Hematopoietic multipotent progenitor cell treated with erythropoietin and hydrocortisone succinate and interleukin-3 and kit ligand, for 17 days (in vitro differentiated cells): Measurements from ENCODE around the gene YAP1.
"Not testable (repeated sequence)": the region's sequence is repeated elsewhere in the genome, so short reads cannot be mapped to it uniquely, and the experiment has no call there.

Source experiments
- DNase-seq: peaks from one replicate; pipeline ENCODE4 v3.0.0-alpha.2; 2015; ENCODE audit warnings: low spot score

YAP1 gene

DNA sequence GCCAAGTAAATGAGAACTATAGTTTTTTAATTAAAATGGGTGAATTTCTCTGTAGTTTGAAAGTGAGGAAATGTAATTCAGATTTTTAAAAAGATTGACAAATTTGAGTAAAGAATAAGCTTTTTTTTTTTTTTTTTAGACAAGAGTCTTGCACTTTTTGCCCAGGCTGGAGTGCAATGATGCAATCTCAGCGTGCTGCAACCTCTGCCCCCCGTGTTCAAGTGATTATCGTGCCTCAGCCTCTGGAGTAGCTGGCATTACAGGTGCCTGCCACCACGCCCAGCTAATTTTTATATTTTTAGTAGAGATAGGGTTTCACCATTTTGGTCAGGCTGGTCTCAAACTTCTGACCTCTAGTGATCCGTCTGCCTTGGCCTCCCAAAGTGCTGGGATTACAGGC is 90.1 kb downstream of the YAP1 start:
- DNase-seq = not testable (repeated sequence)

- DNase-seq = no peak
These were observed 91.5 kb downstream of the YAP1 start for GRCh38 chr11:102201776-102202175.

GRCh38 chr11:102202972-102203371 is 92.7 kb downstream of the YAP1 start:
- no peak for DNase-seq

DNA sequence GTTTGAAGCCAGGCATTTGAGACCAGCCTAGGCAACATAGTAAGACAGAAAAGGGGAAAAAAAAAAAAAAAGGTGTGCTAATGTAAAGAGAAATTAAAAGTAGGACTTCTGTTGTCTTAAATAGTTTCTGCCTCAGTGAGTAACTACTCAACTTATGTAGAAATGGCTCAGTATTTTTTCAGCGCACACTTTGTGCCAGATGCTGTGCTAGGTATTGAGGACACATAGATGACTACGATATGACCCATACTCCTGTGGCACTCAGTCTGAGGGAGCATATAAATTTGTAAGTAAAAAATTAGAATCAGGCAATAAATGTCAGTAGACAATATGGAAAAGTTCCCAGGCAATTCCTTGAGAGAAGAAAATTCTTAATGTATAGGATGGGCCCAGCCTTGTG is 93.9 kb downstream of the YAP1 start:
- no peak for DNase-seq

- no peak for DNase-seq
These were observed 95.6 kb downstream of the YAP1 start for GRCh38 chr11:102205805-102206204.

GRCh38 chr11:102208835-102209234 is 98.6 kb downstream of the YAP1 start:
- DNase-seq = no peak

GRCh38 chr11:102214623-102215022 is 104.4 kb downstream of the YAP1 start:
- DNase-seq = no peak

- no peak for DNase-seq
These were observed 106.3 kb downstream of the YAP1 start for GRCh38 chr11:102216433-102217075.

- DNase-seq = peak; percentile 8
These were observed 110.7 kb downstream of the YAP1 start for GRCh38 chr11:102220728-102221467.

DNA sequence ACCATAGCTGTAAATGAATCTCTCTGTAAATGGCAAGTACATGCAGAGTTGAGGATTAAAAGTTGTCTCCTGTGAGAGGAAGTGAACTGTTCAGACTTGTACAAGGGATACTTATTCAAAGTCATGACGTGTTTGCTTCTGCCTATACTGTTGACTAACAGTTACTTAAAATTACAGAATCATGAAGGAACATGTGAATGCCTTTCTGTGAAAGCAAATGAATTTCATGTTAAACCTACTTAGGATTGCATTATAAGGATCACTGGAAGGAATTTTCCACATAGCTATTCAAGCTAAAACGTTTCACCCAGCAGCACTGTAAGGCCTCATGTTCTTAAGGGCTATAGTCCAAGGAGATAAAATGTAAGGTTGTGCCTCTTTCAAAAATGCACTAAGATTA is 113.6 kb downstream of the YAP1 start:
- no peak for DNase-seq

- DNase-seq = no peak
These were observed 115.7 kb downstream of the YAP1 start for GRCh38 chr11:102225689-102226568.

DNA sequence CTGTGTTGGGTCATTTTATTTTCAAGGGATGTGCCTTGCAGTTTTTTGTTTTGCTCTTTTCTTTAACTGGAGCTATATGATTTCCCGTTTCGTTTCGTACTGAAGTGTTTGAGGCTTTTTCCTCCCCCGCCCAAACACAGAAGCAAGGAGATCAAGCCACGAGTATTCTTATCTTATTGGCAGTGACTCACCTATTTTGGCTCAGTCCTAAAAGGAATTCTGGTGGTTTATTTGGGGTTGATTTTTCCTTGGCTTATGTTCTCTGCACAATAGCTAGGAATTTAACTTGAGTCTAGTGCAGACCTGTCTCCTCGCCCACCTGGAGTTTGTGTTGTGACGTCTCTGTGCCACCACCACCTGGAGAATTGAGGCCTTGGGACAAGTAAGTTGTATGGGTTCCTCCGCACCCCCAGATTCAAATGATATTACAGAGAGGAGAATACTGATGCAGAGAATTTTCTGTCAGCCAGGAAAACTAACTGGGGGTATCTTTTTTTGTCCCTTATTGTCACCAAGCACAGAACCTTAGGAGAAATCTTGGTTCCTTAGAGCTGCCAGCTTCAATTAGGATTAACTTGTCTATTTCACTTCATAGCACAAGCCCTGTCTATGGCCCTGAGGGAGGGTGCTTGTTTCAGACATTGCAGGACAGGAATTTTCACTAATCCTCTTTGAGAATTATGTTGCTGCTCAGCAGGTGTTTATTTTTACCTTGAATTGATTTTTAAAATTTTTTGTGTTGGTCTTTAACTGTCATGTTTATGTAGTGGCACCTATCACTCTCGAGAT is 116.6 kb downstream of the YAP1 start:
- DNase-seq = no peak

- no peak for DNase-seq
These were observed 119.4 kb downstream of the YAP1 start for GRCh38 chr11:102229510-102230123.

GRCh38 chr11:102230186-102230585 is 119.9 kb downstream of the YAP1 start:
- no peak for DNase-seq

DNA sequence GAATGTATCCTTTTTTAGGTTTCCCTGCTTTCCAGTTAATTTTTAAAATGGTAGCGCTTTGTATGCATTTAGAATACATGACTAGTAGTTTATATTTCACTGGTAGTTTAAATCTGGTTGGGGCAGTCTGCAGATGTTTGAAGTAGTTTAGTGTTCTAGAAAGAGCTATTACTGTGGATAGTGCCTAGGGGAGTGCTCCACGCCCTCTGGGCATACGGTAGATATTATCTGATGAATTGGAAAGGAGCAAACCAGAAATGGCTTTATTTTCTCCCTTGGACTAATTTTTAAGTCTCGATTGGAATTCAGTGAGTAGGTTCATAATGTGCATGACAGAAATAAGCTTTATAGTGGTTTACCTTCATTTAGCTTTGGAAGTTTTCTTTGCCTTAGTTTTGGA is 120.7 kb downstream of the YAP1 start:
- DNase-seq = no peak

GRCh38 chr11:102234779-102235439 is 124.7 kb downstream of the YAP1 start:
- no peak for DNase-seq

DNA sequence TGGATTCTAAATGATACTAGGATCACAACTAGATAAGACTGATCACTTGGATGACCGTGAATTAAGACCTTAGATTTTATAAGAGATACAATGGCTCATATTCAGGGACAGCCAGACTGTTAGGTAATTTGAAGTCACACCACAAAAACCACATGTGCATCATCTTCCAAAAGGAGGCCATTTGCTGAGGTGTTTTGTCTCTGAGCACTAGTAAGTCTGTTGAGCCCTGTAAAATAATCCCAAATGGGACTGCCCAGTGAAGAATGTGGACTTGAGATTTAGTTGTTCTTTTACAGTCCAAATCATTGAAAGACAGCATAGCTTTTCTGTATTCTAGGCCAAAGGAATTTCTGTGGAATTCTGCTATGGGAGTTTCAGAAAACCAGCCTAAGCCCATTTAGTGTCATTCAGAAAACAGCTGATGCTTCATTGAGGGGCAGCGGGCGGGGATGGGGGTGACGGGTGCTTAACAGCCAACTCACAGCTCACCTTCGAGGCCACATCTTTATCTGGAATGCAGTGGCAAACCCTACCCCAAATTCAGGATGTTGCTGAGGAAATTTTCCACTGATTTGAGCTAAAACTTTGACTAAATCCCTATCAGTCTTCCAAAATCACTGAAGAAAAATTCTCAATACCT is 127.0 kb downstream of the YAP1 start:
- DNase-seq = no peak

GRCh38 chr11:102238391-102238821 is 128.2 kb downstream of the YAP1 start:
- no peak for DNase-seq

DNA sequence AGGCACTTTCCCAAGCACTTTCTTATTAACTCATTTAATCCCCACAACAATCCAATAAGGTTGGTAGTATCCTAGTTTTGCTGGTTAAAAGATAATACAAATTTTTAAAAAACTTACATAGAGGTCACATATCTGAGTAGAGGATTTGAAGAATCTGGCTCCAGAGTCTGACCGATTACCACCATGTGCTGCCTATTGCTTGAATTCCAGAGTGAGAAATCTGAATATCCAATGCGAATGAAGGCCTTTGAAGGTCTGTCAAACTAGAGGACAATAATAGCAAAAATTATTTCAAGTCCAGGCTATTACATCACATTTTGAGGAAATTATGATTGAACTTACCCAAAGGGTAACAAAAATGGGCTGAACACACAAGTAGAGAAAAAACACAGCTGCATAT is 129.2 kb downstream of the YAP1 start:
- no peak for DNase-seq

DNA sequence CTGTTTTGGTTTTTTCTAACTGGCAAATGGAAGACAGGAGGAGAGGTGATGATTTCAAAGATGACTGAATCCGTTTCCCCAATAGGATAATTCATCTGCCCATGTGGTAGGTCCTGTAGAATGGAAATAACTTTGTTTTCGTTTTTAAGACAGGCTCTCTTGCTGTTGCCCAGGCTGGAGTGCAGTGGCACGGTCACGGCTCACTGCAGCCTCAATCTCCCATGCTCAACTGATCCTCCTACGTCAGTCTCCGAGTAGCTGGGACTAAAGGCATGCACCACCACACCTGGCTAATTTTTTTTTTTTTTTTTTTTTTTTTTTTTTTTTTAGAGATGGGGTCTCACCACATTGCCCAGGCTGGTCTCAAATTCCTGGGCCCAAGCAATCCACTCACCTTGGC is 129.7 kb downstream of the YAP1 start:
- DNase-seq = no peak

DNA sequence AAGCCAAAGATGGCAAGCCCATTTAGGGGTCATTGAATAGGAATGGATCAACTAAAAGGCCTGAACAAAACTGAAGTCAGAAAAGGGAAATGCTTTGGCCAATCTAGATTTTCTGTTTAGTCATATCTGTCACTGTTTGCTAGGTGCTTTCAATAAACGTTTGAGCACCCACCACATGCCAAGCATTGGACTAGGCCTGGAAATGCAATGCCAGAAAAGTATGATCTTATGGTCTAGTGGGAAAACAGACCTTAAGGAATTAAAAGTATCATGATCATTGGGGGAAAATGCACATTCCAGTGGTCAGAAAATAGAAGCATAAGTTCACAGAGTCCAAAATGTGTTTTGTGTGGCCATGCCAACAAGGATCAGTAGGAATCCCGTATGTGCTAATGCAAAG is 130.3 kb downstream of the YAP1 start:
- DNase-seq = no peak
